Left ventricle myocardium inferior (tissue), 1 donor: ENCODE results near the gene GLTP. TPM values are rescaled to one million over a fixed set of nuclear protein-coding genes. Genes with fewer than 3 reads are reported as not detected.
A peak's percentile ranks its signal among the peaks of the same experiment; 100 is the strongest.
"Not testable (repeated sequence)": the region's sequence is repeated elsewhere in the genome, so short reads cannot be mapped to it uniquely, and the experiment has no call there.

ENCODE experiments used
- DNase-seq: peaks from one replicate; pipeline ENCODE4 v3.0.0-alpha.2; 2020
- H3K27ac ChIP-seq: fragments of 200-600 bp; replicated peaks from 2 replicates; pipeline ENCODE4 v1.8.0; 2021
- H3K27me3 ChIP-seq: fragments of 200-600 bp; 2 replicates; pipeline ENCODE4 v1.8.0; 2021; ENCODE audit warnings: low read depth
- H3K36me3 ChIP-seq: fragments of 200-600 bp; 2 replicates; pipeline ENCODE4 v1.8.0; 2021
- H3K4me1 ChIP-seq: fragments of 200-600 bp; 2 replicates; pipeline ENCODE4 v1.8.0; 2021
- H3K4me3 ChIP-seq: fragments of 200-600 bp; 2 replicates; pipeline ENCODE4 v1.8.0; 2021; ENCODE audit warnings: mild to moderate bottlenecking, moderate library complexity
- H3K9me3 ChIP-seq: fragments of 200-600 bp; replicated peaks from 2 replicates; pipeline ENCODE4 v1.8.0; 2021
- intact Hi-C: fragments of 100-400 bp; cut with micrococcal nuclease; formaldehyde crosslinking; loops from one replicate; pipeline ENCODE4 v1.11.0; 2022
- total RNA-seq: library from RNA; stranded (reverse); fragmentation: NEBNext Ultra II Directional; extraction: Animal tissue kit (Norgen Biotek cat#: 25700); gene quantifications from one replicate; pipeline ENCODE4 v1.2.1, GENCODE V29; 2021
- TF ChIP-seq, protein P1 (sequence below): fragments of 200-600 bp; IDR thresholded peaks from 2 replicates; pipeline ENCODE4 v1.8.0; 2021; ENCODE audit warnings: antibody characterized with exemption, mild to moderate bottlenecking, borderline replicate concordance
- donor health status: DM: no; HTN: yes; CAD: no; lungs with severe emphysema.

The GLTP gene
- total RNA-seq, 1 donor from 2014 or later: 20.0 TPM

DNA sequence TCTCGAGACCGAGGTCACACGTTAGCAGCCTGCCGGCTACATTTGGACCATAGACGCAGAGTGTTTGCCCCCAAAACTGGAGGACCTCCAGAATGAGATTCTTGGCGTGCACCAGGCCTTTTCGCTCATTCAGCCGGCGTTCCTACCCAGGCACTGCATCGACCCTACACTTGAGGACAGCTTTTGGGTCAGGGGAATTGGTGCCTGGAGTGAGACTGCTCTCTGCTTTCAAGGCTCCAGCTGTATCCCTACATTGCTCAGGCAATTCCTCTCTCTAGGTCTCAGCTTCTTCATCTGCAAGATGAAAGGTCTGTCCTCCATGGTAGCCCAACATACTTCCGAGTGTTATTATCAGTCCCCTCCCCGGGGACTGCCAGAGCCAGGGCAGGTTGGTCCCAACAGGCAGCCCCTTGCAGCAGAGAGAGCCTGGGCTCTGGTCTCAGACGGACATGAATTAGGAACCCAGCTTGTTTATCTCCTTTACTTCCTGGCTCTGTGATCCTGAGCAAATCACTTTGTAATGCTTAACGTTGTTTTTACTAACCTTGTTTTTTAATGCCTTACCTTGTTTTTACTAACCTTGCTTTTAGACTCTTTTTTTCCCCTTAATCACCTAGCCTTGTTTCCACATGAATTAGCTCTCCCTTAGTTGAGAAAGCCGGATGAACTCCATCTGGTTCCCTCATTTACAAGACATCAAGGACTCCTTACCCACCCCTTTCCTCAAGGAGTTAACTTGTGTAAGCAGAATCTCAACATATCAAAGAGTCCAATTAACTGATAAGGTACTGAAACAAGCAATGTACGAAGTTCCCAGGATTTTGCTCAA lies 20.6 kb upstream of the GLTP start:
- peak overlapping the region; percentile 78 for H3K4me3 ChIP-seq
- H3K9me3 ChIP-seq: no peaks in the 10 kb centered on the region
- intact Hi-C loops: no loop called here
- TF ChIP-seq, protein P1, sequence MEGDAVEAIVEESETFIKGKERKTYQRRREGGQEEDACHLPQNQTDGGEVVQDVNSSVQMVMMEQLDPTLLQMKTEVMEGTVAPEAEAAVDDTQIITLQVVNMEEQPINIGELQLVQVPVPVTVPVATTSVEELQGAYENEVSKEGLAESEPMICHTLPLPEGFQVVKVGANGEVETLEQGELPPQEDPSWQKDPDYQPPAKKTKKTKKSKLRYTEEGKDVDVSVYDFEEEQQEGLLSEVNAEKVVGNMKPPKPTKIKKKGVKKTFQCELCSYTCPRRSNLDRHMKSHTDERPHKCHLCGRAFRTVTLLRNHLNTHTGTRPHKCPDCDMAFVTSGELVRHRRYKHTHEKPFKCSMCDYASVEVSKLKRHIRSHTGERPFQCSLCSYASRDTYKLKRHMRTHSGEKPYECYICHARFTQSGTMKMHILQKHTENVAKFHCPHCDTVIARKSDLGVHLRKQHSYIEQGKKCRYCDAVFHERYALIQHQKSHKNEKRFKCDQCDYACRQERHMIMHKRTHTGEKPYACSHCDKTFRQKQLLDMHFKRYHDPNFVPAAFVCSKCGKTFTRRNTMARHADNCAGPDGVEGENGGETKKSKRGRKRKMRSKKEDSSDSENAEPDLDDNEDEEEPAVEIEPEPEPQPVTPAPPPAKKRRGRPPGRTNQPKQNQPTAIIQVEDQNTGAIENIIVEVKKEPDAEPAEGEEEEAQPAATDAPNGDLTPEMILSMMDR: no peak
- no peak for DNase-seq
- H3K27ac ChIP-seq: peak overlapping the region; percentile 80
- peaks cover 31% of the 10 kb centered on the region for H3K36me3 ChIP-seq
- no peaks in the 10 kb centered on the region for H3K27me3 ChIP-seq
- peaks cover 27% of the 10 kb centered on the region for H3K4me1 ChIP-seq

DNA sequence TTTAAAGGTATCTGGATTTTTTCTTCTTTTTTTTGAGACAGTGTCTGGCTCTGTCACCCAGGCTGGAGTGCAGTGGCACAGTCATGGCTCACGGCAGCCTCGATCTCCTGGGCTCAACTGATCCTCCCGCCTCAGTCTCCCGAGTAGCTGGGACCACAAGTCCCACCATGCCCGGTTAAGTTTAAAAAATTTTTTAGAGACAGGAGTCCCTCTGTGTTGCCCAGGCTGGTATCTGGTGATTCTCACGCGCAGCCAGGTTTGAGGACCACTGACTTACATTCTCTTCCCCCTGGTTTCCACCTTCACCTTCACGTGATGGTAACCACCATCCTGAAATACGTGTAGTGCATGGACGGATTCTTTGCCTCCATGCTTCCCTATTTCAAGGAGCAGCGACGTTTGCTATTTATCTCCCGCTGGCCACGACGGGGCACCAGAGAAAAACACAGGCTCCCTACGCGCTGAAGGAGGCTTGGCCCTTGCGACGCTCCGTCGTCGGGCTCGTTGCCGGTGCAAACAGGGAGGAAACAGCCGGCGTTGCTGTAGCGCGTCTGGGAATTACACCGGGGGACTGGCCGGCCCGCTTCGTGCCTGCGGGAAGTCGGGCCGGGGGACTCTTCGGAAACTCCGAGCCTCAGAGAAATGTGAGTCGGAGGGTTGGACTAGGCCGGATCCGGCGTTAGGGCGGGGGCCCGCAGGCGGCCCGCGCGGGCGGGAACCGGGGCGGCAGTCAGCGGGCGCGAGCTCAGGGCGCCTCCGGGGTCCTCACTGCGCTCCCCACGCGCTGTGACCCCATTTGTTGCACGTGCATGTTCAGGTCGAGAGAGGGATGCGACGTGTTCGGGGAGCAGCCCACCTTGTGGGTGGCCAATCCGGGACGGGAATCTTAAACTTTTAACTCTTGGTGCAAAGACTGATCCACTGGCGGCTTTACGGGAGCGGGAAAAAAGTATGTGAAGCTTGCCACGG lies 19.7 kb upstream of the GLTP start, which contains the start of gene TCHP:
TSS of gene TCHP (plus strand) at position 492 of the 969 bp plus-strand sequence. CDS start 2,753 bp downstream, outside the sequence.
- Histone ChIP-seq H3K4me1 (peaks cover 27% of the 10 kb centered on the region), H3K27ac (peak within 1 kb of the TSS; percentile 80), H3K9me3 (no peaks in the 10 kb centered on the region), H3K36me3 (peaks cover 22% of the 10 kb centered on the region), H3K27me3 (no peaks in the 10 kb centered on the region), H3K4me3 (peak within 1 kb of the TSS; percentile 78)
- TF ChIP-seq, protein P1: peak; percentile 46
- DNase-seq: peak; percentile 87
- intact Hi-C loops: no loop called here

DNA sequence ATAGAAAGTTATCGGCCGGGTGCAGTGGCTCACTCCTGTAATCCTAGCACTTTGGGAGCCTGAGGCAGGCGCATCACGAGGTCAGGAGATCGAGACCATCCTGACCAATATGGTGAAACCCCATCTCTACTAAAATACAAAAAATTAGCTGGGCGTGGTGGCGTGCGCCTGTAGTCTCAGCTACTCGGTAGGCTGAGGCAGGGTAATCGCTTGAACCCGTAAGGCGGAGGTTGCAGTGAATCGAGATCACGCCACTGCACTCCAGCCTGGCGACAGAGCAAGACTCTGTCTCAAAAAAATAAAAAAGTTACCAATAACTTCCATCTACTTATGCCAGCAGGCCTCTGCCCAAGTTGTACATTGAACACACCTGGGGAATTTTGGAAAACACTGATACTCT lies 19.0 kb upstream of the GLTP start:
- peak overlapping the region; percentile 80 for H3K27ac ChIP-seq

DNA sequence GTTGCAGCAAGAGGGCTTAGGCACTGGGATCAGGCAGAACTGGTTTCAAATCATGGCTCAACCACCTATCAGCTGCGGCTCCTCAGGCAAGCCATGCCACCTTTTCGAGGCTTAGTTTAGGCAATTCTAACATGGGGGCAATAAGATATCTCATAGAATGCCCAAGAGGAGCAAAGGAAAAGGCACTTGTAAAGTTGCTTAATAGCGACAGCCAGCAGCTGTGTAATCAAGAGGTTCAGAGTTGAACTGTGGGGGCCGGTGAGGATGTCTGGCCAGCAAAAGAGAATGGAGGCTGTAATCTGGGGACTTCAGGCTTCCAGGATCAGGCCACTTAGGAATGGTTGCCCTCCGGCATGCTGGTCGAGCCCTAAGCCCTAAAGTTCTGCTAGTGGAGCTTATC lies 16.7 kb upstream of the GLTP start:
- no peak overlapping the region for H3K27ac ChIP-seq
- H3K9me3 ChIP-seq: no peaks in the 10 kb centered on the region
- H3K27me3 ChIP-seq: no peaks in the 10 kb centered on the region
- TF ChIP-seq, protein P1: no peak
- no peaks in the 10 kb centered on the region for H3K36me3 ChIP-seq
- DNase-seq: no peak
- intact Hi-C loops: no loop called here
- H3K4me3 ChIP-seq: no peak overlapping the region
- peaks cover 25% of the 10 kb centered on the region for H3K4me1 ChIP-seq

More for the DNA sequence above, 19.0 kb upstream of the GLTP start:
- H3K27me3 ChIP-seq, intact Hi-C loops, DNase-seq, H3K9me3 ChIP-seq: not testable (repeated sequence)
- H3K4me1 ChIP-seq: peaks cover 27% of the 10 kb centered on the region
- peaks cover 15% of the 10 kb centered on the region for H3K36me3 ChIP-seq
- H3K4me3 ChIP-seq: peak overlapping the region; percentile 78

DNA sequence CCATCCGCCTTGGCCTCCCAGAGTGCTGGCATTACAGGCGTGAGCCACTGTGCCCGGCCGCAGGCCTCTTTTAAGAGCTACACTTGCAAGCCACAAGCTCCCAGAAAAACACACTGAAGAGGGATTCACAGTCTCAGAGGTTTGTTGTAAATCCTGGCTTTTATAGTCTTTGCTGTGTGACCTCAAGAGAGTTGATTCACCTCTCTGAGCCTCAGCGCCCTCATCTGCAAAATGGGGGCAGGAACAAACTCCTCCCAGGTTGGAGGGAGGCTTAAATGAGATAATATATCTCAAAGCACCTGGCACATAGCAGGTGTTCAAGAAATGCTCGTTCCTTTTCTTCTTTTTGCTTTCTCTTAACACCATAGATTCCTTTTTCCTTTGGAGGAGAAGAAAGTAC lies 15.8 kb upstream of the GLTP start:
- no peak overlapping the region for H3K27ac ChIP-seq
- H3K27me3 ChIP-seq: no peaks in the 10 kb centered on the region
- no peaks in the 10 kb centered on the region for H3K36me3 ChIP-seq
- no peak for DNase-seq
- intact Hi-C loops: no loop called here
- H3K9me3 ChIP-seq: no peaks in the 10 kb centered on the region
- H3K4me3 ChIP-seq: no peak overlapping the region
- H3K4me1 ChIP-seq: peaks cover 16% of the 10 kb centered on the region
- TF ChIP-seq, protein P1: no peak
